A673 (cell line): ENCODE measurements around the gene CXCL5.

Experiments used
- EZH2 ChIP-seq: fragments of 200-600 bp; sonication (generic); IDR thresholded peaks from 2 replicates; pipeline ENCODE4 v1.6.1; 2017; ENCODE audit warnings: borderline replicate concordance, low read depth, mild to moderate bottlenecking, mixed read lengths, antibody characterized with exemption, low read length; ENCODE audit not compliant: poor library complexity, severe bottlenecking
- TF ChIP-seq, protein P1 (sequence below): fragments of 300-800, 200-600 bp; sonication (generic); conservative IDR thresholded peaks from 2 replicates; pipeline ENCODE4 v1.5.1; 2017; ENCODE audit warnings: low read depth, mild to moderate bottlenecking, antibody characterized with exemption, low read length, moderate library complexity, mixed read lengths

DNA sequence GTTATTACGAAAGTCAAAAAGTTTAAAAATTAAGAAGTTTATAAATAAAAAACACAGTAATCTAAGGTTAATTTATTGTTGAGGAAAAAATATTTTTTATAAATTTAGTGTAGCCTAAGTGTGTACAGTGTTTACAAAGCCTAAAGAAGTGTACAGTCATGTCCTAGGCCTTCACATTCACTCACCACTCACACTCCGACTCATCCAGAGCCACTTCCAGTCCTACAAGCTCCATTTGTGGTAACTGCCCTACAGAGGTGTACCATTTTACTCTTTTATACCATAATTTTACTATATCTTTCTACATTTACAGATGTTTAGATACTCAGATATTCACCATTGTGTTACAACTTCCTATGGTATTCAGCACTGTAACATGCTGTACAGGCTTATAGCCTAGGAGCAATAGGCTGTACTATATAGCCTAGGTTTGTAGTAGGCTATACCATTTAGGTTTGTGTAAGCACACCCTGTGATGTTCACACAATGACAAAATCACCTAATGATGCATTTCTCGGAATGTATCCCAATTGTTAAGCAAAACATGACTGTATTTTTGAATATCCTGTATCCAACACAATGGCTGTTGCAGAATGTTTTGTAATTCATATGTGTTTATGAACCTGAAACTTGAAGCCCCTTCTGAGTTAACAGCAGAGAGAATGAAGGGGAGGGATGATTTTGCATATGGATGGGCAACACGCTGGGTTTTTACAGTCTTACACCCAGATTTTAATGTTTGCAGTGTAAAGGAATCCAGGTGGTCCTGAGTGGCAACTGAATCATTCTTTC is 13.5 kb downstream of the CXCL5 start:
- TF ChIP-seq, protein P1, sequence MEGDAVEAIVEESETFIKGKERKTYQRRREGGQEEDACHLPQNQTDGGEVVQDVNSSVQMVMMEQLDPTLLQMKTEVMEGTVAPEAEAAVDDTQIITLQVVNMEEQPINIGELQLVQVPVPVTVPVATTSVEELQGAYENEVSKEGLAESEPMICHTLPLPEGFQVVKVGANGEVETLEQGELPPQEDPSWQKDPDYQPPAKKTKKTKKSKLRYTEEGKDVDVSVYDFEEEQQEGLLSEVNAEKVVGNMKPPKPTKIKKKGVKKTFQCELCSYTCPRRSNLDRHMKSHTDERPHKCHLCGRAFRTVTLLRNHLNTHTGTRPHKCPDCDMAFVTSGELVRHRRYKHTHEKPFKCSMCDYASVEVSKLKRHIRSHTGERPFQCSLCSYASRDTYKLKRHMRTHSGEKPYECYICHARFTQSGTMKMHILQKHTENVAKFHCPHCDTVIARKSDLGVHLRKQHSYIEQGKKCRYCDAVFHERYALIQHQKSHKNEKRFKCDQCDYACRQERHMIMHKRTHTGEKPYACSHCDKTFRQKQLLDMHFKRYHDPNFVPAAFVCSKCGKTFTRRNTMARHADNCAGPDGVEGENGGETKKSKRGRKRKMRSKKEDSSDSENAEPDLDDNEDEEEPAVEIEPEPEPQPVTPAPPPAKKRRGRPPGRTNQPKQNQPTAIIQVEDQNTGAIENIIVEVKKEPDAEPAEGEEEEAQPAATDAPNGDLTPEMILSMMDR, result no peak
- no peak for TF ChIP-seq EZH2
